HUES64 (cell line): ENCODE results near the gene CIDEC. TPM values are rescaled to one million over a fixed set of nuclear protein-coding genes. Genes with fewer than 3 reads are reported as not detected.

Source experiments
- H3K27ac ChIP-seq: 2 replicates; pipeline ENCODE4 v1.7.0; 2013; ENCODE audit warnings: low read depth, low read length, inconsistent platforms
- H3K27me3 ChIP-seq: 2 replicates; pipeline ENCODE4 v1.6.1; 2013; ENCODE audit warnings: mild to moderate bottlenecking, low read length; ENCODE audit not compliant: insufficient read depth
- H3K36me3 ChIP-seq: 2 replicates; pipeline ENCODE4 v1.6.1; 2013; ENCODE audit warnings: mild to moderate bottlenecking, low read length; ENCODE audit not compliant: insufficient read depth
- H3K4me1 ChIP-seq: 2 replicates; pipeline ENCODE4 v1.6.1; 2013; ENCODE audit warnings: mild to moderate bottlenecking, low read length, moderate library complexity; ENCODE audit not compliant: insufficient read depth
- H3K4me3 ChIP-seq: 2 replicates; pipeline ENCODE4 v1.5.1; 2013; ENCODE audit warnings: mild to moderate bottlenecking, low read length, moderate library complexity
- H3K9ac ChIP-seq: 2 replicates; pipeline ENCODE4 v1.6.1; 2013; ENCODE audit warnings: mild to moderate bottlenecking, low read depth, low read length
- H3K9me3 ChIP-seq: 2 replicates; pipeline ENCODE4 v1.6.1; 2013; ENCODE audit warnings: low read depth, low read length; ENCODE audit not compliant: insufficient read depth
- WGBS: fragments of 150-250, 120-280 bp; methylation state at CpG from one replicate; pipeline ENCODE4 v1.1.7; 2013; ENCODE audit warnings: missing lambda C conversion rate; 5-methylcytosine and 5-hydroxymethylcytosine counted together
- polyA plus RNA-seq, 2 experiments: library from polyadenylated mRNA; stranded (reverse); fragments of 50-300 nt; gene quantifications; one replicate each; pipeline ENCODE4 v1.2.3, GENCODE V29; 2013

The CIDEC gene
- polyA plus RNA-seq (2013, experiment 1 of 2) = not detected
- polyA plus RNA-seq (2013, experiment 2 of 2) = not detected

DNA sequence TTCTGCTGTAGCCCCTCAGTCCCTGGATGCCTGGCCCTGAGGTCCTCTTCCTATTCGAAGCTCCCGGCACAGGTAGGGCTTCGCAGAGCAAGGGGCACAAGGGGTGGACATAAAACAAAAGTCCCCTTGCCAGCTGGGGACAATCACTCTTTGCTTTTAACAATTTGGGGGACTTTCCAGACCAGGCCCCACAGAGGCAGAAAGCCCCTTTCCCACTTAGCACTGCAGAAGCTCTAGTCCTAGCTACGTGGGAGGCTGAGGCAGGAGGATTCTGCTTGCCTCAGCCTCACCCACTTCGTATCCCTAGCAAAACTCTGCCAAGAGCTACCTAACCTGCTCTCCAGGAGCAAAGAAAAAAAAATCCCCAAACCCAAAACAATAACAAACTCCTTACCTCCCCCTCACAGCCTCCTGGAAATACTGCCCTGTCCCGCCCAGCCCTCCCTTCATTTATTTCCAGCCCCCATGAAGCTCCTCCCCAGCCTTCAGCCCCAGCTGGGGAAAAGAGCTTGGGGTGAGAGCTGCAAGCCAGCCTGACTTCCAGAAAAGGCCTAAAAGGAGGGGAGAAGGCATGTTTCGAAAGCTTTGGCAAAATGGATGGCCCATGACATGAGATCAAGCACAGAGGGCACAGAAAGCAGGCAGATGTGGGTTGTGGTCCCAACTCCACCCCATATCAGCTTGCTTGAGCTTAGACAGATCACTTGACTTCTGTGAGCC, at the start of gene CIDEC:
TSS of gene CIDEC (minus strand) at position 424 of the 720 bp plus-strand sequence. CDS start 1,767 bp downstream, outside the sequence.
- H3K9me3 ChIP-seq = no peaks in the 10 kb centered on the region
- no peak within 1 kb of the TSS for H3K4me3 ChIP-seq
- H3K4me1 ChIP-seq = no peaks in the 10 kb centered on the region
- no peaks in the 10 kb centered on the region for H3K27me3 ChIP-seq
- no peak within 1 kb of the TSS for H3K9ac ChIP-seq
- H3K27ac ChIP-seq = no peak within 1 kb of the TSS
- WGBS = 88% methylated on average over 7 of the region's 7 CpGs
- H3K36me3 ChIP-seq = no peaks in the 10 kb centered on the region

DNA sequence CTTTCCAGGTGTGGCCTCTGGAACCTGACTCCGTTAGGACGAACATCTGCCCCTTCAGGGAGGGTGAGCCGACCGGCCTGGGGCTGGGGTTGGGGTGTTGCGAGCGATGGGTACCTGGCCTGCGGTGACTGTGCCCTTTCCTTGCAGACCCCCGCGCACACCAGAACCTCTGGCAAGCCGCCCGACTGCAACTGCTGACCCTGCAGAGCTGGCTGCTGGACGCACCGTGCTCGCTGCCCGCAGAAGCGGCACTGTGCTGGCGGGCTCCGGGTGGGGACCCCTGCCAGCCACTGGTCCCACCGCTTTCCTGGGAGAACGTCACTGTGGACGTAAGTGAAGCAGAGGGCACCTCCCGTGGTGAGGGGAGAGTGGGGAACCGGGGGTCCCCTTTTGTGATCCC, 48.1 kb upstream of the CIDEC start:
- H3K9ac ChIP-seq = no peak overlapping the region
- H3K36me3 ChIP-seq = no peaks in the 10 kb centered on the region
- 91% methylated on average over 23 of the region's 23 CpGs for whole genome bisulfite sequencing
- H3K4me1 ChIP-seq = no peaks in the 10 kb centered on the region
- H3K4me3 ChIP-seq = no peak overlapping the region
- H3K27me3 ChIP-seq = no peaks in the 10 kb centered on the region
- no peaks in the 10 kb centered on the region for H3K9me3 ChIP-seq
- H3K27ac ChIP-seq = no peak overlapping the region

DNA sequence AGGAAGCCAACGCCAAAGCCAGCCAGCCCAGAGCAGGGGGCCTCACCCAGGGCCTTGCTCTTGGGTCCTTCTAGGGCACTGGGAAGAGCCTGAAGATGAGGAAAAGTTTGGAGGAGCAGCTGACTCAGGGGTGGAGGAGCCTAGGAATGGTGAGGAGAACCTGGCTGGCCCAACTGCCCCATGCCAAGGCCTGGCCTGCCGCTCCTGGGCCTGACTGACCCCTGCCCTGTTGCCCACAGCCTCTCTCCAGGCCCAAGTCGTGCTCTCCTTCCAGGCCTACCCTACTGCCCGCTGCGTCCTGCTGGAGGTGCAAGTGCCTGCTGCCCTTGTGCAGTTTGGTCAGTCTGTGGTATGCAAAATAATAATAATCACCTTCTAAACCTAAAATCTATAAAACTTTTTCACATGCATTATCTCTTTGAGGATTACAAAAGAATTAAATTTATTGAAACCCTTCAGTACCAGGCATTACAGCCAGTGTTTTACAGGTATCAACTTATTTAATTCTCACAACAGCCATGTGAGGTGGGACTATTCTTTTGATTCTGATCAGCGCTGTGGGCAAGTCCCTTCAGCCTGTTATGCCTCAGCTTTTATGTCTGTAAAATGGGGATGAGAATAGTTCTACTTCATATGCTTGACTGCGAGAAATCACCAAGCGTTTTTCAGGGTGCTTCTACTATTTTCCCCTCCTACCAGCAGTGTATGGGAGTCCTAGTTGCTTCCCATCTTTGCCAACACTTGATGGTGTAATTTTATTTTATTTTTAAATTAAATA, 38.4 kb upstream of the CIDEC start:
- 93% methylated on average over 7 of the region's 8 CpGs for WGBS
- H3K9ac ChIP-seq = no peak overlapping the region
- no peaks in the 10 kb centered on the region for H3K36me3 ChIP-seq
- H3K27me3 ChIP-seq = peaks cover 18% of the 10 kb centered on the region
- H3K27ac ChIP-seq = no peak overlapping the region
- H3K4me1 ChIP-seq = peaks cover 6% of the 10 kb centered on the region; the same call in 1 of the 2 replicates
- no peaks in the 10 kb centered on the region for H3K9me3 ChIP-seq
- no peak overlapping the region for H3K4me3 ChIP-seq

DNA sequence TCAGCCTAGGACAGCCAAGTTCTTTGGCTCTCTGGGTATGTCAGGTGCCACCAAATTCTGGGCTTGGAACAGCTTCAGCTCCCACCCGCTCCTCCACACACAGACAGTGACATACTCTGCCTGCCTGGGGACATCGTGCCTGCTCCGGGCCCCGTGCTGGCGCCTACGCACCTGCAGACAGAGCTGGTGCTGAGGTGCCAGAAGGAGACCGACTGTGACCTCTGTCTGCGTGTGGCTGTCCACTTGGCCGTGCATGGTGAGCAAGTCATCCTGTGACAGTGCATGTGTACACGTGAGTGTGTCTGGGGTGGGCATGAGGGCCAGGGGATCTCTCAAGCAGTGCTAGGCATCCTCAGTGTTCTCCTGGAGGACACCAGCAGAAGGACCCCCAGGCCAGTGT, 37.8 kb upstream of the CIDEC start:
- 95% methylated on average over 10 of the region's 10 CpGs for WGBS

GRCh38 chr3:9916734-9917680, 37.0 kb upstream of the CIDEC start, which contains the start of gene IL17RC:
TSS of gene IL17RC (plus strand) at chr3:9917098. CDS start at chr3:9917316, 218 bp downstream.
- peak within 1 kb of the TSS; percentile 78 for H3K9ac ChIP-seq
- peak within 1 kb of the TSS; percentile 23; the same call in 1 of the 2 replicates for H3K27ac ChIP-seq
- WGBS = 27% methylated on average over 19 of the region's 19 CpGs

More for the DNA sequence above, 37.8 kb upstream of the CIDEC start:
- no peak overlapping the region for H3K9ac ChIP-seq
- no peaks in the 10 kb centered on the region for H3K36me3 ChIP-seq
- H3K27me3 ChIP-seq = peaks cover 18% of the 10 kb centered on the region
- no peak overlapping the region for H3K27ac ChIP-seq
- no peak overlapping the region for H3K4me3 ChIP-seq
- H3K4me1 ChIP-seq = peaks cover 6% of the 10 kb centered on the region; the same call in 1 of the 2 replicates
- no peaks in the 10 kb centered on the region for H3K9me3 ChIP-seq

DNA sequence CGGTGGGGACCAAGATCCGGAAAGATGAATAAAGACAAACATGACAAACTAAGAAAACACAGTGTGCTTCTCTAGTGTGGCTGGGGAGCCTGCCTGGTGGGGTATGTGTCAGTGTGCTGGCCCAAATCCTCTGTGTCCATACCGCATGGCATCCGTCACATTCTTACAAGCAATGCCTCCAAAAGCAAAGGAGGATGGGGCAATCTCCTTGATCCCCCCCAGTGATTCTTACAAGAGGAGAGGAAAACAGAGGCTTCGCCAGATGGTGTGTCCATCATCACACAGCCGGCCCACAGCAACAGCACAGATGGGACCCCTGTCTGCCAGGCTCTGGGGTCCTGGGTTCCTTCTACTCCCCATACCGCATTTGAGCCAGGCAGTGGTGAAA, 36.3 kb upstream of the CIDEC start:
- peak overlapping the region; percentile 38 for H3K4me3 ChIP-seq

More at GRCh38 chr3:9916734-9917680, 37.0 kb upstream of the CIDEC start, which contains the start of gene IL17RC:
- Histone ChIP-seq H3K4me3 (peak within 1 kb of the TSS; percentile 63), H3K36me3 (no peaks in the 10 kb centered on the region), H3K4me1 (peaks cover 6% of the 10 kb centered on the region; the same call in 1 of the 2 replicates), H3K27me3 (peaks cover 18% of the 10 kb centered on the region), H3K9me3 (no peaks in the 10 kb centered on the region)

GRCh38 chr3:9915254-9916141, 35.4 kb upstream of the CIDEC start:
- Histone ChIP-seq H3K4me1 (peaks cover 6% of the 10 kb centered on the region; the same call in 1 of the 2 replicates), H3K36me3 (no peaks in the 10 kb centered on the region), H3K27ac (no peak overlapping the region), H3K9me3 (no peaks in the 10 kb centered on the region), H3K9ac (peak overlapping the region; percentile 78), H3K27me3 (peaks cover 18% of the 10 kb centered on the region), H3K4me3 (peak overlapping the region; percentile 63)
- WGBS = under 1% methylated on average over 98 of the region's 99 CpGs

More for the DNA sequence above, 36.3 kb upstream of the CIDEC start:
- Histone ChIP-seq H3K36me3 (no peaks in the 10 kb centered on the region), H3K9me3 (no peaks in the 10 kb centered on the region), H3K27ac (peak overlapping the region; percentile 23; the same call in 1 of the 2 replicates), H3K9ac (no peak overlapping the region), H3K27me3 (peaks cover 18% of the 10 kb centered on the region), H3K4me1 (peaks cover 6% of the 10 kb centered on the region; the same call in 1 of the 2 replicates)
- 71% methylated on average over 5 of the region's 7 CpGs for WGBS

- Histone ChIP-seq H3K4me3 (peak overlapping the region; percentile 63), H3K27me3 (peaks cover 18% of the 10 kb centered on the region), H3K27ac (no peak overlapping the region), H3K9me3 (no peaks in the 10 kb centered on the region), H3K9ac (peak overlapping the region; percentile 78), H3K36me3 (no peaks in the 10 kb centered on the region), H3K4me1 (peaks cover 6% of the 10 kb centered on the region; the same call in 1 of the 2 replicates)
- WGBS = 28% methylated on average over 15 of the region's 15 CpGs
Measured at GRCh38 chr3:9914559-9915253, 34.7 kb upstream of the CIDEC start.

DNA sequence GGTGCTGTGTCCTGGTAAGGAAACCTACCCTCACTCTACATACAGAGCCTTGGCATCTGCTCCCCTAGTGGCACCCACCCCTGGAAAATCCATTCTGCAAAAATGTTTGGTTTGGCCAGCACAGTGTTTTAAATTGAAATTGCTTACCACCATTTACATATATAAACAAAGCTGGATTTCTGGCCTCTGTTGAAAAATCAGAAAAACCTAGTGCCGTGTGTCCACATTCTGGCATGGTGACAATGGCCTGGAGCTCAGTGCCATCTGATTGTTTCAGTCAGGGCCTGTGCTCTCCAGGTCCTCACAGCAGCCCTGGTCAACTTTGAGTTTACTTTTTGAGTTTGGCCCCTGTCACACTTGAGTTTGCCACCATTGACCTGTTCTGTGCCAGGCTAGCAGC, 34.0 kb upstream of the CIDEC start:
- Histone ChIP-seq H3K36me3 (no peaks in the 10 kb centered on the region), H3K4me3 (no peak overlapping the region), H3K9ac (no peak overlapping the region), H3K9me3 (no peaks in the 10 kb centered on the region), H3K4me1 (peaks cover 6% of the 10 kb centered on the region; the same call in 1 of the 2 replicates), H3K27ac (no peak overlapping the region), H3K27me3 (peaks cover 18% of the 10 kb centered on the region)
- WGBS = 89% methylated on average over 1 of the region's 1 CpG
